HEK293 (cell line): ENCODE data around the gene INPP5F.
"Not testable (repeated sequence)": the region's sequence is repeated elsewhere in the genome, so short reads cannot be mapped to it uniquely, and the experiment has no call there.

Source experiments
- CTCF ChIA-PET: fragments of 350-600 bp; formaldehyde crosslinking; extraction: SDS; loops from one replicate; lab custom pipeline; 2021; ENCODE audit warnings: antibody characterized with exemption; lab: Yijun Ruan, JAX
- POLR2A ChIA-PET: fragments of 300-600 bp; formaldehyde crosslinking; extraction: SDS; loops from one replicate; lab custom pipeline; 2020; ENCODE audit warnings: antibody characterized with exemption, inconsistent platforms; lab: Yijun Ruan, JAX
- H3K27ac ChIP-seq: fragments of 200-500 bp; sonication (Bioruptor generic); 2 replicates; pipeline ENCODE4 v1.5.1; 2014; ENCODE audit warnings: low read depth, low read length, control low read depth, inconsistent platforms; ENCODE audit errors: extremely low read depth
- H3K36me3 ChIP-seq, 2 experiments: fragments of 200-500 bp in 1 of 2; sonication (Bioruptor generic) in 1 of 2; 1 replicate in 1 of 2; 2 replicates in 1 of 2; pipeline ENCODE4 v1.5.1; 2014 to 2017; ENCODE audit warnings: inconsistent platforms in 2 of 2, low read length in 2 of 2; ENCODE audit not compliant: control insufficient read depth in 2 of 2, insufficient read depth in 1 of 2
- H3K4me1 ChIP-seq: fragments of 200-500 bp; sonication (Bioruptor generic); 2 replicates; pipeline ENCODE4 v1.5.1; 2014; ENCODE audit warnings: mild to moderate bottlenecking, low read length, inconsistent platforms; ENCODE audit not compliant: control insufficient read depth, insufficient read depth
- H3K4me3 ChIP-seq: 2 replicates; pipeline ENCODE4 v1.5.1; 2011; ENCODE audit warnings: low read depth, mild to moderate bottlenecking, control low read depth, low read length, moderate library complexity
- H3K9me3 ChIP-seq: fragments of 200-500 bp; sonication (Bioruptor generic); 2 replicates; pipeline ENCODE4 v1.5.1; 2014; ENCODE audit warnings: low read depth, low read length, inconsistent platforms; ENCODE audit not compliant: control insufficient read depth, insufficient read depth
- KLF1 ChIP-seq: fragments of 450-650 bp; formaldehyde crosslinking; IDR thresholded peaks from 2 replicates; pipeline ENCODE4 v1.5.1; 2016; ENCODE audit warnings: missing biosample characterization, missing genetic modification characterization
- PRDM4 ChIP-seq: fragments of 450-650 bp; formaldehyde crosslinking; IDR thresholded peaks from 2 replicates; pipeline ENCODE4 v1.5.1; 2017; ENCODE audit warnings: missing biosample characterization, missing genetic modification characterization
- PRDM6 ChIP-seq: fragments of 450-650 bp; formaldehyde crosslinking; IDR thresholded peaks from 2 replicates; pipeline ENCODE4 v1.5.1; 2017; ENCODE audit warnings: missing biosample characterization, missing genetic modification characterization
- RBAK ChIP-seq: fragments of 450-650 bp; formaldehyde crosslinking; IDR thresholded peaks from 2 replicates; pipeline ENCODE4 v1.5.1; 2016; ENCODE audit warnings: missing biosample characterization, missing genetic modification characterization
- SETDB1 ChIP-seq: IDR thresholded peaks from one replicate; pipeline ENCODE4 v1.6.1; 2017; ENCODE audit warnings: mild to moderate bottlenecking, low read length, moderate library complexity, mixed read lengths; ENCODE audit not compliant: insufficient read length
- TRIM28 ChIP-seq: IDR thresholded peaks from 2 replicates; pipeline ENCODE4 v1.6.1; 2011; ENCODE audit warnings: low read length, control low read depth, borderline replicate concordance
- ZNF146 ChIP-seq: fragments of 450-650 bp; formaldehyde crosslinking; IDR thresholded peaks from 2 replicates; pipeline ENCODE4 v1.5.1; 2016; ENCODE audit warnings: missing biosample characterization, missing genetic modification characterization
- ZNF148 ChIP-seq: fragments of 450-650 bp; formaldehyde crosslinking; IDR thresholded peaks from 2 replicates; pipeline ENCODE4 v1.5.0; 2017; ENCODE audit warnings: missing biosample characterization, missing genetic modification characterization, borderline replicate concordance
- ZNF175 ChIP-seq: fragments of 450-650 bp; formaldehyde crosslinking; IDR thresholded peaks from 2 replicates; pipeline ENCODE4 v1.5.1; 2016; ENCODE audit warnings: missing biosample characterization, missing genetic modification characterization
- ZNF211 ChIP-seq: fragments of 450-650 bp; formaldehyde crosslinking; IDR thresholded peaks from 2 replicates; pipeline ENCODE4 v1.5.1; 2016; ENCODE audit warnings: low read depth, missing biosample characterization, missing genetic modification characterization
- ZNF416 ChIP-seq: fragments of 450-650 bp; formaldehyde crosslinking; IDR thresholded peaks from 2 replicates; pipeline ENCODE4 v1.5.1; 2016; ENCODE audit warnings: missing biosample characterization, missing genetic modification characterization
- ZNF473 ChIP-seq: fragments of 450-650 bp; formaldehyde crosslinking; IDR thresholded peaks from 2 replicates; pipeline ENCODE4 v1.5.1; 2017; ENCODE audit warnings: missing biosample characterization, missing genetic modification characterization
- ZNF514 ChIP-seq: fragments of 450-650 bp; formaldehyde crosslinking; IDR thresholded peaks from 2 replicates; pipeline ENCODE4 v1.5.1; 2016; ENCODE audit warnings: missing biosample characterization, missing genetic modification characterization
- ZNF558 ChIP-seq: fragments of 450-650 bp; formaldehyde crosslinking; IDR thresholded peaks from 2 replicates; pipeline ENCODE4 v1.5.1; 2016; ENCODE audit warnings: missing biosample characterization, missing genetic modification characterization
- ZNF624 ChIP-seq: fragments of 450-650 bp; formaldehyde crosslinking; IDR thresholded peaks from 2 replicates; pipeline ENCODE4 v1.5.1; 2017; ENCODE audit warnings: missing biosample characterization, missing genetic modification characterization
- ZNF660 ChIP-seq: fragments of 450-650 bp; IDR thresholded peaks from 2 replicates; pipeline ENCODE4 v1.5.1; 2018; ENCODE audit warnings: missing biosample characterization, mild to moderate bottlenecking, missing genetic modification characterization
- ZNF664 ChIP-seq: fragments of 450-650 bp; formaldehyde crosslinking; IDR thresholded peaks from 2 replicates; pipeline ENCODE4 v1.5.1; 2016; ENCODE audit warnings: missing biosample characterization, missing genetic modification characterization
- ZNF692 ChIP-seq: fragments of 450-650 bp; formaldehyde crosslinking; IDR thresholded peaks from 2 replicates; pipeline ENCODE4 v1.5.1; 2016; ENCODE audit warnings: missing biosample characterization, missing genetic modification characterization
- ZNF707 ChIP-seq: fragments of 450-650 bp; formaldehyde crosslinking; IDR thresholded peaks from 2 replicates; pipeline ENCODE4 v1.5.1; 2016; ENCODE audit warnings: missing biosample characterization, missing genetic modification characterization
- ZNF747 ChIP-seq: fragments of 450-650 bp; formaldehyde crosslinking; IDR thresholded peaks from 2 replicates; pipeline ENCODE4 v1.5.1; 2016; ENCODE audit warnings: missing biosample characterization, missing genetic modification characterization

The INPP5F gene

GRCh38 chr10:119706521-119707278 is 19.1 kb upstream of the INPP5F start (continued):
- TF ChIP-seq ZNF148 (tag by site-specific recombination), result no peak
- no peak for TF ChIP-seq ZNF416
- no peak for TF ChIP-seq ZNF175 (tag by site-specific recombination)
- TF ChIP-seq ZNF707 (tag by site-specific recombination), result no peak
- TF ChIP-seq RBAK, result no peak
- no peak for TF ChIP-seq ZNF514 (tag by site-specific recombination)
- TF ChIP-seq PRDM6 (tag by site-specific recombination), result no peak
- TF ChIP-seq, all 188 proteins: peak for 0

GRCh38 chr10:119707331-119707730 is 18.5 kb upstream of the INPP5F start:
- H3K9me3 ChIP-seq, H3K27ac ChIP-seq, H3K36me3 ChIP-seq, H3K4me3 ChIP-seq, H3K4me1 ChIP-seq, POLR2A ChIA-PET: not testable (repeated sequence)
- CTCF ChIA-PET, result interaction anchor here (0.9 kb wide), 1 partner anchor 20 kb away, joined by 4 read pairs; no protein-coding TSS in a partner anchor

- CTCF ChIA-PET, H3K9me3 ChIP-seq, H3K4me3 ChIP-seq, H3K27ac ChIP-seq, H3K36me3 ChIP-seq, H3K4me1 ChIP-seq, POLR2A ChIA-PET: not testable (repeated sequence)
- peak; percentile 13 for TF ChIP-seq SETDB1
These were observed 14.9 kb upstream of the INPP5F start for GRCh38 chr10:119710935-119711334.

GRCh38 chr10:119713744-119714483 is 11.9 kb upstream of the INPP5F start:
- H3K27ac ChIP-seq, result no peak overlapping the region
- no peaks in the 10 kb centered on the region for H3K4me1 ChIP-seq
- POLR2A ChIA-PET, result interaction anchor here (1.4 to 1.6 kb wide), 3 partner anchors 12 to 178 kb away, joined by 3 to 10 read pairs (median 4); partner anchors contain the start of gene INPP5F
- TF ChIP-seq ZNF692 (tag by site-specific recombination) (no peak), ZNF473 (tag by site-specific recombination) (no peak), ZNF664 (no peak), ZNF211 (tag by site-specific recombination) (no peak), ZNF558 (no peak), TRIM28 (no peak), KLF1 (tag by site-specific recombination) (no peak), ZNF660 (tag by site-specific recombination) (no peak), PRDM4 (tag by site-specific recombination) (no peak), ZNF747 (no peak), ZNF146 (tag by site-specific recombination) (no peak), ZNF624 (tag by site-specific recombination) (no peak)

More at GRCh38 chr10:119713744-119714483, 11.9 kb upstream of the INPP5F start:
- Histone ChIP-seq H3K36me3 (no peaks in the 10 kb centered on the region), H3K4me3 (no peak overlapping the region), H3K9me3 (no peaks in the 10 kb centered on the region)
- CTCF ChIA-PET, result interaction anchor here (0.6 to 1.4 kb wide), 5 partner anchors 9 to 36 kb away, joined by 3 to 5 read pairs (median 3); no protein-coding TSS in a partner anchor
